Stimulated activated CD4-positive, alpha-beta T cell treated with anti-CD3 and anti-CD28 coated beads, Interleukin-2, amount 100 ng/mL, for 48 hours (primary cell): ENCODE results near the gene OSBPL3.
A peak's percentile ranks its signal among the peaks of the same experiment; 100 is the strongest.

ENCODE experiments used
- DNase-seq, 2 donors: peaks; one replicate each; pipeline ENCODE4 v3.0.0-alpha.2; 2020

Gene OSBPL3

GRCh38 chr7:24783698-24784097 lies 196.3 kb downstream of the OSBPL3 start:
- no peak for DNase-seq

GRCh38 chr7:24781106-24781505 lies 198.9 kb downstream of the OSBPL3 start:
- DNase-seq: no peak

GRCh38 chr7:24779283-24779655 lies 200.7 kb downstream of the OSBPL3 start:
- DNase-seq: no peak

GRCh38 chr7:24778543-24779282 lies 201.3 kb downstream of the OSBPL3 start:
- DNase-seq: no peak

GRCh38 chr7:24777806-24778205 lies 202.2 kb downstream of the OSBPL3 start:
- DNase-seq: no peak

GRCh38 chr7:24773646-24774045 lies 206.3 kb downstream of the OSBPL3 start:
- DNase-seq: no peak

- no peak for DNase-seq
Measured at GRCh38 chr7:24769851-24770250, 210.1 kb downstream of the OSBPL3 start.

- no peak for DNase-seq
Measured at GRCh38 chr7:24769014-24769830, 210.8 kb downstream of the OSBPL3 start.

GRCh38 chr7:24767878-24768569 lies 212.0 kb downstream of the OSBPL3 start:
- DNase-seq: no peak

- no peak for DNase-seq
Measured at GRCh38 chr7:24764972-24765744, 214.8 kb downstream of the OSBPL3 start.

- DNase-seq: no peak
Measured at GRCh38 chr7:24764011-24764410, 216.0 kb downstream of the OSBPL3 start.

- DNase-seq: no peak
Measured at GRCh38 chr7:24763303-24763901, 216.6 kb downstream of the OSBPL3 start.

- DNase-seq: no peak
Measured at GRCh38 chr7:24762771-24763170, 217.2 kb downstream of the OSBPL3 start.

- DNase-seq: no peak
Measured at GRCh38 chr7:24760968-24761367, 219.0 kb downstream of the OSBPL3 start.

- peak in 1 of 2 donors; percentile 27 for DNase-seq
Measured at GRCh38 chr7:24757353-24758275, 222.4 kb downstream of the OSBPL3 start, which contains the start of gene GSDME. GSDME (minus strand) TSS chr7:24757464; CDS start chr7:24749774, 7,690 bp downstream.

- peak in 1 of 2 donors; percentile 15 for DNase-seq
Measured at GRCh38 chr7:24756545-24757352, 223.2 kb downstream of the OSBPL3 start.

GRCh38 chr7:24755541-24756407 lies 224.2 kb downstream of the OSBPL3 start:
- DNase-seq: no peak

GRCh38 chr7:24754906-24755506 lies 225.0 kb downstream of the OSBPL3 start:
- no peak for DNase-seq
